ENCODE data around the gene NOL9. TPM values are rescaled to one million over a fixed set of nuclear protein-coding genes. Genes with fewer than 3 reads are reported as not detected.
"Not testable (repeated sequence)": the region's sequence is repeated elsewhere in the genome, so short reads cannot be mapped to it uniquely, and the experiment has no call there.

Gene NOL9
- total RNA-seq, 4 donors from 2014 or later: 20.1 to 41.6 (median 23.6) TPM

GRCh38 chr1:6495540-6496364 lies 58.6 kb downstream of the NOL9 start:
- Histone ChIP-seq H3K27ac (no peak overlapping the region), H3K27me3 (no peaks in the 10 kb centered on the region), H3K9me3 (no peaks in the 10 kb centered on the region), H3K4me1 (peaks cover 16 to 45% of the 10 kb centered on the region in 2 donors), H3K36me3 (no peaks in the 10 kb centered on the region), H3K4me3 (replicated peaks in 1 of 3) (no peak overlapping the region)
- no peak for DNase-seq
- WGBS, 2 donors: 83 to 86% methylated on average over 12 to 13 of the region's 14 CpGs
- intact Hi-C loops (cut with DNase I): no loop called here
- TF ChIP-seq CTCF (IDR thresholded peaks at IDR 0.05) (no peak), POLR2A (IDR thresholded peaks at IDR 0.05) (no peak)

- Histone ChIP-seq H3K27ac (no peak overlapping the region), H3K9me3 (no peaks in the 10 kb centered on the region), H3K4me3 (replicated peaks in 1 of 3) (no peak overlapping the region), H3K36me3 (no peaks in the 10 kb centered on the region), H3K4me1 (peaks cover 19 to 47% of the 10 kb centered on the region in 2 donors), H3K27me3 (no peaks in the 10 kb centered on the region)
- DNase-seq: peak in 1 of 2 donors; percentile 34
- intact Hi-C loops (cut with DNase I): no loop called here
- no peak for TF ChIP-seq POLR2A (IDR thresholded peaks at IDR 0.05)
- WGBS, 2 donors: 50 to 64% methylated on average over 2 of the region's 13 CpGs
Observed at GRCh38 chr1:6495041-6495441, 59.3 kb downstream of the NOL9 start.

- WGBS, 2 donors: 89% methylated on average over 4 of the region's 4 CpGs
Observed at GRCh38 chr1:6494627-6495026, 59.7 kb downstream of the NOL9 start.

GRCh38 chr1:6493834-6494223 lies 60.5 kb downstream of the NOL9 start:
- H3K4me3 ChIP-seq (replicated peaks in 1 of 3); DNase-seq; H3K27me3 ChIP-seq; intact Hi-C loops (cut with DNase I); H3K36me3 ChIP-seq; H3K27ac ChIP-seq; H3K9me3 ChIP-seq: not testable (repeated sequence)
- H3K4me1 ChIP-seq: peaks cover 21 to 58% of the 10 kb centered on the region in 2 donors
- WGBS, 2 donors: 92 to 98% methylated on average over 4 of the region's 4 CpGs

More at GRCh38 chr1:6494627-6495026, 59.7 kb downstream of the NOL9 start:
- Histone ChIP-seq H3K4me1 (peaks cover 21 to 51% of the 10 kb centered on the region in 2 donors), H3K9me3 (no peaks in the 10 kb centered on the region), H3K4me3 (replicated peaks in 1 of 3) (no peak overlapping the region), H3K27ac (no peak overlapping the region), H3K27me3 (no peaks in the 10 kb centered on the region), H3K36me3 (no peaks in the 10 kb centered on the region)
- TF ChIP-seq POLR2A (IDR thresholded peaks at IDR 0.05): no peak
- DNase-seq: no peak
- intact Hi-C loops (cut with DNase I): no loop called here

- no peak for TF ChIP-seq CTCF (IDR thresholded peaks at IDR 0.05)
- intact Hi-C loops (cut with DNase I): no loop called here
- 81 to 85% methylated on average over 8 to 9 of the region's 10 CpGs for WGBS, 2 donors
- Histone ChIP-seq H3K9me3 (no peaks in the 10 kb centered on the region), H3K27ac (peak overlapping the region in 1 of 3 donors; percentile 17), H3K4me1 (peaks cover 18 to 45% of the 10 kb centered on the region in 2 donors), H3K36me3 (no peaks in the 10 kb centered on the region), H3K27me3 (no peaks in the 10 kb centered on the region), H3K4me3 (replicated peaks in 1 of 3) (no peak overlapping the region)
- no peak for DNase-seq
Observed at GRCh38 chr1:6491966-6492365, 62.3 kb downstream of the NOL9 start.

GRCh38 chr1:6491480-6491962 lies 62.8 kb downstream of the NOL9 start, which contains the start of gene PLEKHG5:
Gene PLEKHG5, minus strand, starts transcription at chr1:6491667. Its CDS starts 14,096 bp downstream, at chr1:6477571.
- H3K4me1 ChIP-seq: peaks cover 13 to 41% of the 10 kb centered on the region in 2 donors
- 67 to 71% methylated on average over 6 of the region's 6 CpGs for whole genome bisulfite sequencing, 2 donors
- no peaks in the 10 kb centered on the region for H3K36me3 ChIP-seq
- no peaks in the 10 kb centered on the region for H3K27me3 ChIP-seq
- intact Hi-C loops (cut with DNase I): no loop called here
- H3K9me3 ChIP-seq: no peaks in the 10 kb centered on the region
- H3K27ac ChIP-seq: peak within 1 kb of the TSS in 2 of 3 donors; percentile 40 to 61
- TF ChIP-seq CTCF (IDR thresholded peaks at IDR 0.05) (no peak), POLR2A (IDR thresholded peaks at IDR 0.05) (no peak)
- H3K4me3 ChIP-seq (replicated peaks in 1 of 3): peak within 1 kb of the TSS; percentile 25 to 50 (median 40)
- DNase-seq: no peak
